Smooth muscle cell (in vitro differentiated cells): ENCODE data around the gene SIGLEC14. TPM values are rescaled to one million over a fixed set of nuclear protein-coding genes. Genes with fewer than 3 reads are reported as not detected.

ENCODE experiments used
- DNase-seq: peaks from one replicate; lab custom pipeline; 2025; ENCODE audit not compliant: unreplicated experiment; lab: John Stamatoyannopoulos, UW
- H2AFZ ChIP-seq: fragments of 200-600 bp; sonication (generic); 2 replicates; pipeline ENCODE4 v1.6.0; 2016; ENCODE audit warnings: antibody characterized with exemption, low read depth, mild to moderate bottlenecking
- H3F3A ChIP-seq: fragments of 200-600 bp; sonication (generic); 2 replicates; pipeline ENCODE4 v1.6.0; 2017; ENCODE audit warnings: antibody characterized with exemption, low read depth
- H3K27ac ChIP-seq: fragments of 200-600 bp; sonication (generic); 2 replicates; pipeline ENCODE4 v1.5.1; 2016; ENCODE audit warnings: low read depth, mild to moderate bottlenecking
- H3K27me3 ChIP-seq: fragments of 200-600 bp; sonication (generic); 2 replicates; pipeline ENCODE4 v1.6.1; 2016; ENCODE audit warnings: low read depth, mild to moderate bottlenecking
- H3K36me3 ChIP-seq: fragments of 200-600 bp; sonication (generic); 2 replicates; pipeline ENCODE4 v1.5.1; 2016; ENCODE audit warnings: low read depth
- H3K4me1 ChIP-seq: fragments of 200-600 bp; sonication (generic); 2 replicates; pipeline ENCODE4 v1.5.1; 2016; ENCODE audit warnings: low read depth
- H3K4me2 ChIP-seq: fragments of 200-600 bp; sonication (generic); 2 replicates; pipeline ENCODE4 v1.6.0; 2016; ENCODE audit warnings: mild to moderate bottlenecking
- H3K4me3 ChIP-seq: fragments of 200-600 bp; sonication (generic); 2 replicates; pipeline ENCODE4 v1.5.1; 2016; ENCODE audit warnings: mild to moderate bottlenecking
- H3K79me2 ChIP-seq: fragments of 200-600 bp; sonication (generic); 2 replicates; pipeline ENCODE4 v1.6.0; 2016; ENCODE audit warnings: low read depth, mild to moderate bottlenecking
- H3K9ac ChIP-seq: fragments of 200-600 bp; sonication (generic); 2 replicates; pipeline ENCODE4 v1.6.0; 2016; ENCODE audit warnings: low read depth
- H3K9me3 ChIP-seq: fragments of 200-600 bp; sonication (generic); replicated peaks from 2 replicates; pipeline ENCODE4 v1.5.1; 2016; ENCODE audit warnings: low read depth
- H4K20me1 ChIP-seq: fragments of 200-600 bp; sonication (generic); 2 replicates; pipeline ENCODE4 v1.6.0; 2016; ENCODE audit warnings: low read depth
- WGBS: methylation state at CpG from one replicate; pipeline ENCODE4 v1.1.7; 2016; ENCODE audit warnings: low lambda C conversion rate; 5-methylcytosine and 5-hydroxymethylcytosine counted together
- microRNA counts: library from miRNA; unstranded; fragments of <30 nt; microRNA quantifications from one replicate; lab custom pipeline; 2016
- microRNA-seq: library from miRNA; unstranded; fragments of <30 nt; microRNA quantifications from one replicate; pipeline ENCODE4, GENCODE V29; 2016; ENCODE audit warnings: borderline number of aligned reads
- polyA plus RNA-seq: library from polyadenylated mRNA; unstranded; fragments of >200 nt; fragmentation: Nextera tagmentation; extraction: Ambion mirVana; gene quantifications from 2 replicates; pipeline ENCODE4 v1.2.1, GENCODE V29; 2016
- small RNA-seq: library from RNA; depleted of rRNA; stranded (forward); fragments of <200 nt; gene quantifications from one replicate; pipeline ENCODE3, GENCODE V24; 2014
- total RNA-seq: library from RNA; depleted of rRNA; stranded (reverse); fragments of >200 nt; gene quantifications from 2 replicates; pipeline ENCODE4 v1.2.3, GENCODE V29; 2014
- TF ChIP-seq, protein P1 (sequence below): fragments of 200-600 bp; sonication (generic); IDR thresholded peaks from 2 replicates; pipeline ENCODE4 v1.5.1; 2017; ENCODE audit warnings: borderline replicate concordance, mild to moderate bottlenecking, antibody characterized with exemption; ENCODE audit not compliant: insufficient read depth, poor library complexity, severe bottlenecking

SIGLEC14 gene
- total and polyA plus RNA-seq, 2 experiments from 2014 or later, result not detected

GRCh38 chr19:51593969-51594773, 52.5 kb downstream of the SIGLEC14 start:
- H3K27me3 ChIP-seq, result no peaks in the 10 kb centered on the region
- H3K4me1 ChIP-seq, result no peaks in the 10 kb centered on the region
- WGBS, result 42% methylated on average over 61 of the region's 61 CpGs
- no peak overlapping the region for H3K9ac ChIP-seq
- no peaks in the 10 kb centered on the region for H4K20me1 ChIP-seq
- peak overlapping the region; percentile 78 for H3K4me2 ChIP-seq
- H3F3A ChIP-seq, result no peaks in the 10 kb centered on the region
- peak overlapping the region; percentile 60 for H3K4me3 ChIP-seq
- peak; percentile 55 for DNase-seq
- no peaks in the 10 kb centered on the region for H3K9me3 ChIP-seq
- H3K27ac ChIP-seq, result no peak overlapping the region
- TF ChIP-seq, protein P1, sequence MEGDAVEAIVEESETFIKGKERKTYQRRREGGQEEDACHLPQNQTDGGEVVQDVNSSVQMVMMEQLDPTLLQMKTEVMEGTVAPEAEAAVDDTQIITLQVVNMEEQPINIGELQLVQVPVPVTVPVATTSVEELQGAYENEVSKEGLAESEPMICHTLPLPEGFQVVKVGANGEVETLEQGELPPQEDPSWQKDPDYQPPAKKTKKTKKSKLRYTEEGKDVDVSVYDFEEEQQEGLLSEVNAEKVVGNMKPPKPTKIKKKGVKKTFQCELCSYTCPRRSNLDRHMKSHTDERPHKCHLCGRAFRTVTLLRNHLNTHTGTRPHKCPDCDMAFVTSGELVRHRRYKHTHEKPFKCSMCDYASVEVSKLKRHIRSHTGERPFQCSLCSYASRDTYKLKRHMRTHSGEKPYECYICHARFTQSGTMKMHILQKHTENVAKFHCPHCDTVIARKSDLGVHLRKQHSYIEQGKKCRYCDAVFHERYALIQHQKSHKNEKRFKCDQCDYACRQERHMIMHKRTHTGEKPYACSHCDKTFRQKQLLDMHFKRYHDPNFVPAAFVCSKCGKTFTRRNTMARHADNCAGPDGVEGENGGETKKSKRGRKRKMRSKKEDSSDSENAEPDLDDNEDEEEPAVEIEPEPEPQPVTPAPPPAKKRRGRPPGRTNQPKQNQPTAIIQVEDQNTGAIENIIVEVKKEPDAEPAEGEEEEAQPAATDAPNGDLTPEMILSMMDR, result no peak
- H3K36me3 ChIP-seq, result no peaks in the 10 kb centered on the region
- H2AFZ ChIP-seq, result peak overlapping the region; percentile 83
- no peaks in the 10 kb centered on the region for H3K79me2 ChIP-seq

GRCh38 chr19:51593138-51593890, 53.3 kb downstream of the SIGLEC14 start:
- Histone ChIP-seq H3K9ac (no peak overlapping the region), H3K27ac (no peak overlapping the region), H4K20me1 (no peaks in the 10 kb centered on the region), H3K27me3 (no peaks in the 10 kb centered on the region), H3K4me3 (peak overlapping the region; percentile 60), H3K4me1 (no peaks in the 10 kb centered on the region), H2AFZ (peak overlapping the region; percentile 3), H3K9me3 (no peaks in the 10 kb centered on the region), H3K36me3 (no peaks in the 10 kb centered on the region), H3F3A (no peaks in the 10 kb centered on the region), H3K4me2 (peak overlapping the region; percentile 78), H3K79me2 (no peaks in the 10 kb centered on the region)
- TF ChIP-seq, protein P1, result no peak
- no peak for DNase-seq
- 53% methylated on average over 10 of the region's 10 CpGs for WGBS

MicroRNA genes within 50 kb of the gene (microRNA counts, 767-probe panel; counts per million panel counts)
- microRNA hsa-let-7e-5p (lab: Ali Mortazavi, UCI) (11,353 counts per million, percentile 92 among the panel's probes with 10 or more counts), microRNA hsa-miR-125a-3p (lab: Ali Mortazavi, UCI) (183 counts per million), microRNA hsa-miR-125a-5p (lab: Ali Mortazavi, UCI) (12,311 counts per million, percentile 97 among the panel's probes with 10 or more counts), microRNA hsa-miR-99b-5p (lab: Ali Mortazavi, UCI) (10,110 counts per million, percentile 81 among the panel's probes with 10 or more counts)

Small RNA genes within 50 kb of the gene (microRNA-seq; reads per million reads assigned to microRNA genes)
- gene MIR125A (26,895 reads per million, percentile 98 among the genes with 10 or more reads in this experiment), gene MIR99B (21,463 reads per million, percentile 97 among the genes with 10 or more reads in this experiment), gene MIRLET7E (13,332 reads per million, percentile 95 among the genes with 10 or more reads in this experiment)

Small RNA genes within 50 kb of the gene (small RNA-seq; reads per million reads assigned to genes)
- not detected for gene AC018755.2
- not detected for gene MIR125A
- gene MIR99B, result 0.42 reads per million, percentile 13 among the genes with 10 or more reads in this experiment
- gene MIRLET7E, result not detected

Other genes with a start within 250 kb of the SIGLEC14 start
- gene SIGLEC10, start 229.2 kb downstream of the SIGLEC14 start, total RNA-seq, result not detected in 2 replicates
- gene SIGLEC10, start 229.2 kb downstream of the SIGLEC14 start, polyA plus RNA-seq, result 0.40 TPM in 1 of 2 replicates, not detected in the other
- gene SIGLEC8, start 188.4 kb downstream of the SIGLEC14 start, total RNA-seq, result not detected in 2 replicates
- gene SIGLEC8, start 188.4 kb downstream of the SIGLEC14 start, polyA plus RNA-seq, result not detected in 2 replicates
- gene CEACAM18, start 168.3 kb downstream of the SIGLEC14 start, total RNA-seq, result not detected in 2 replicates
- gene CEACAM18, start 168.3 kb downstream of the SIGLEC14 start, polyA plus RNA-seq, result not detected in 2 replicates
- not detected in 2 replicates for gene SIGLEC12, start 145.0 kb downstream of the SIGLEC14 start, total RNA-seq
- gene SIGLEC12, start 145.0 kb downstream of the SIGLEC14 start, polyA plus RNA-seq, result not detected in 2 replicates
- 2.0 and 3.6 TPM in 2 replicates for gene SIGLEC6, start 115.2 kb downstream of the SIGLEC14 start, total RNA-seq
- gene SIGLEC6, start 115.2 kb downstream of the SIGLEC14 start, polyA plus RNA-seq, result not detected in 2 replicates
- 3.6 and 6.9 TPM in 2 replicates for gene ZNF175, start 75.5 kb downstream of the SIGLEC14 start, total RNA-seq
- gene ZNF175, start 75.5 kb downstream of the SIGLEC14 start, polyA plus RNA-seq, result 1.1 TPM in 2 replicates
- gene SIGLEC5, start 16.4 kb downstream of the SIGLEC14 start, total RNA-seq, result not detected in 2 replicates
- gene SIGLEC5, start 16.4 kb downstream of the SIGLEC14 start, polyA plus RNA-seq, result not detected in 2 replicates
- 3.3 and 4.1 TPM in 2 replicates for gene SPACA6, start 46.5 kb upstream of the SIGLEC14 start, total RNA-seq
- gene SPACA6, start 46.5 kb upstream of the SIGLEC14 start, polyA plus RNA-seq, result 3.0 and 4.3 TPM in 2 replicates
- 0.90 and 0.94 TPM in 2 replicates for gene HAS1, start 77.2 kb upstream of the SIGLEC14 start, total RNA-seq
- gene HAS1, start 77.2 kb upstream of the SIGLEC14 start, polyA plus RNA-seq, result 1.5 and 1.8 TPM in 2 replicates
- not detected in 2 replicates for gene FPR1, start 105.1 kb upstream of the SIGLEC14 start, total RNA-seq
- gene FPR1, start 105.1 kb upstream of the SIGLEC14 start, polyA plus RNA-seq, result not detected in 2 replicates
- 0.13 TPM in 1 of 2 replicates, not detected in the other for gene FPR2, start 114.4 kb upstream of the SIGLEC14 start, total RNA-seq
- gene FPR2, start 114.4 kb upstream of the SIGLEC14 start, polyA plus RNA-seq, result not detected in 2 replicates
- not detected in 2 replicates for gene FPR3, start 148.3 kb upstream of the SIGLEC14 start, total RNA-seq
- not detected in 2 replicates for gene FPR3, start 148.3 kb upstream of the SIGLEC14 start, polyA plus RNA-seq
- 5.8 and 20.3 TPM in 2 replicates for gene ZNF577, start 241.1 kb upstream of the SIGLEC14 start, total RNA-seq
- 4.8 and 6.5 TPM in 2 replicates for gene ZNF577, start 241.1 kb upstream of the SIGLEC14 start, polyA plus RNA-seq